Thoracic aorta (tissue), 2 donors: Measurements from ENCODE around the gene MITF. TPM values are rescaled to one million over a fixed set of nuclear protein-coding genes. Genes with fewer than 3 reads are reported as not detected.

Experiments
- ATAC-seq: fragments of 150-250 bp; one replicate; pipeline ENCODE4 v1.8.0; 2017; ENCODE audit warnings: low read depth; ENCODE audit not compliant: insufficient number of reproducible peaks, low FRiP score
- DNase-seq: peaks from one replicate; pipeline ENCODE4 v3.0.0-alpha.2; 2020; ENCODE audit warnings: low spot score
- H3K27ac ChIP-seq, 2 donors: fragments of 200-600 bp; sonication (generic); 1 replicate in 1 of 2; 2 replicates in 1 of 2; pipeline ENCODE4 v1.5.1; 2016; ENCODE audit warnings: mild to moderate bottlenecking in 2 of 2, moderate library complexity in 2 of 2
- H3K27me3 ChIP-seq: fragments of 200-600 bp; sonication (generic); replicated peaks from 2 replicates; pipeline ENCODE4 v1.6.0; 2016; ENCODE audit warnings: mild to moderate bottlenecking; ENCODE audit not compliant: insufficient read depth
- H3K36me3 ChIP-seq: fragments of 200-600 bp; sonication (generic); one replicate; pipeline ENCODE4 v1.5.1; 2016
- H3K4me1 ChIP-seq, 2 donors: fragments of 200-600 bp; sonication (generic); 1 replicate in 1 of 2; 2 replicates in 1 of 2; pipeline versions ENCODE4 v1.5.1 to v1.6.0; 2016; ENCODE audit warnings: low read depth in 2 of 2, mild to moderate bottlenecking in 1 of 2; ENCODE audit not compliant: control insufficient read depth in 1 of 2
- H3K4me3 ChIP-seq: fragments of 200-600 bp; sonication (generic); 2 replicates; pipeline ENCODE4 v1.5.1; 2016; ENCODE audit warnings: mild to moderate bottlenecking
- H3K9me3 ChIP-seq: fragments of 200-600 bp; sonication (generic); 2 replicates; pipeline ENCODE4 v1.5.1; 2016
- CTCF ChIP-seq: fragments of 200-600 bp; sonication (generic); IDR thresholded peaks from one replicate; pipeline ENCODE4 v1.5.1; 2019; ENCODE audit warnings: antibody characterized with exemption
- total RNA-seq, 2 donors: library from RNA; depleted of rRNA; stranded (reverse); fragments of >200 nt; gene quantifications; one replicate each; pipeline versions ENCODE4 v1.1.0 to v1.2.3, GENCODE V29; 2016

Gene MITF
- total RNA-seq, 2 donors from 2014 or later: 12.3 to 12.7 TPM

- DNase-seq (no peak), ATAC-seq (no peak)
- no peaks in the 10 kb centered on the region for H3K36me3 ChIP-seq
- no peak for TF ChIP-seq CTCF
- no peaks in the 10 kb centered on the region for H3K27me3 ChIP-seq
- no peaks in the 10 kb centered on the region for H3K4me1 ChIP-seq
- H3K9me3 ChIP-seq: no peaks in the 10 kb centered on the region
- H3K4me3 ChIP-seq: no peak overlapping the region
- no peak overlapping the region for H3K27ac ChIP-seq
Measured at GRCh38 chr3:69803681-69804270, 64.5 kb downstream of the MITF start.

- no peaks in the 10 kb centered on the region for H3K27me3 ChIP-seq
- no peak for TF ChIP-seq CTCF
- H3K27ac ChIP-seq: no peak overlapping the region
- no peaks in the 10 kb centered on the region for H3K9me3 ChIP-seq
- DNase-seq (no peak), ATAC-seq (no peak)
- H3K36me3 ChIP-seq: no peaks in the 10 kb centered on the region
- H3K4me1 ChIP-seq: no peaks in the 10 kb centered on the region
- no peak overlapping the region for H3K4me3 ChIP-seq
Measured at GRCh38 chr3:69805491-69805890, 66.2 kb downstream of the MITF start.

- ATAC-seq (no peak), DNase-seq (no peak)
- Histone ChIP-seq H3K4me3 (no peak overlapping the region), H3K36me3 (no peaks in the 10 kb centered on the region), H3K4me1 (peaks cover 0 to 10% of the 10 kb centered on the region in 2 donors), H3K9me3 (no peaks in the 10 kb centered on the region), H3K27me3 (no peaks in the 10 kb centered on the region), H3K27ac (no peak overlapping the region)
- no peak for TF ChIP-seq CTCF
Measured at GRCh38 chr3:69806735-69807438, 67.6 kb downstream of the MITF start.

- Histone ChIP-seq H3K27ac (no peak overlapping the region), H3K4me3 (no peak overlapping the region), H3K27me3 (no peaks in the 10 kb centered on the region), H3K9me3 (no peaks in the 10 kb centered on the region), H3K4me1 (peaks cover 0 to 15% of the 10 kb centered on the region in 2 donors), H3K36me3 (no peaks in the 10 kb centered on the region)
- TF ChIP-seq CTCF: no peak
- DNase-seq (no peak), ATAC-seq (no peak)
Measured at GRCh38 chr3:69807674-69808073, 68.4 kb downstream of the MITF start.

- H3K9me3 ChIP-seq: no peaks in the 10 kb centered on the region
- H3K4me3 ChIP-seq: no peak overlapping the region
- no peaks in the 10 kb centered on the region for H3K36me3 ChIP-seq
- ATAC-seq (no peak), DNase-seq (no peak)
- H3K27me3 ChIP-seq: no peaks in the 10 kb centered on the region
- no peak overlapping the region for H3K27ac ChIP-seq
- TF ChIP-seq CTCF: no peak
- H3K4me1 ChIP-seq: peaks cover 0 to 15% of the 10 kb centered on the region in 2 donors
Measured at GRCh38 chr3:69809076-69809835, 70.0 kb downstream of the MITF start.
